Body of pancreas (tissue), 4 donors: ENCODE measurements around the gene TINAGL1.

ENCODE experiments used
- POLR2A ChIP-seq, 3 donors: fragments of 450-650 bp; IDR thresholded peaks; one replicate each; pipeline ENCODE4 v1.6.1; 2016; ENCODE audit warnings: antibody characterized with exemption in 3 of 3, mild to moderate bottlenecking in 2 of 3
- TF ChIP-seq, protein P1 (sequence below), 7 experiments: fragments of 450-650 bp in 4 of 7; fragments of 200-600 bp in 3 of 7; sonication (generic) in 3 of 7; IDR thresholded peaks; one replicate each; pipeline ENCODE4 v1.5.1; 2016 to 2019; ENCODE audit warnings: antibody characterized with exemption in 7 of 7

DNA sequence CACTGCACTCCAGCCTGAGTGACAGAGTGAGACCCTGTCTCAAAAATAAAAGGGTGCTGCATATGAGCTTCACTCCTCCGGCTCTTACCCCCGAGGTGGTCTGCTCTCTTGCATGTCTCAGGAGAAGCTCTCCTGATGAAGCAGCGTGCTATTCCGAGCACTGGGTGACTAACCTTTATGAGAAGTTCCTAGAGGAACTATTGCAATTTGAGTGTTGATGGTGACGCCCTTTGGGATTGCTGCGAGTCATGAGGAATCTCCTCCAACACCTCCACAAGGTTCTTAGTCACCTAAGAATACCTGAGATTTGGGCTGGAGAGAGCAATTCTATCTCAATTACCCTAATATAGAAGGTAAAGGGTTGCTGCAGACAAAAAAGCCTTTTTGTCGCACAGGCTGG lies 40.8 kb upstream of the TINAGL1 start:
- no peak for TF ChIP-seq POLR2A (IDR thresholded peaks at IDR 0.05)
- TF ChIP-seq, protein P1, sequence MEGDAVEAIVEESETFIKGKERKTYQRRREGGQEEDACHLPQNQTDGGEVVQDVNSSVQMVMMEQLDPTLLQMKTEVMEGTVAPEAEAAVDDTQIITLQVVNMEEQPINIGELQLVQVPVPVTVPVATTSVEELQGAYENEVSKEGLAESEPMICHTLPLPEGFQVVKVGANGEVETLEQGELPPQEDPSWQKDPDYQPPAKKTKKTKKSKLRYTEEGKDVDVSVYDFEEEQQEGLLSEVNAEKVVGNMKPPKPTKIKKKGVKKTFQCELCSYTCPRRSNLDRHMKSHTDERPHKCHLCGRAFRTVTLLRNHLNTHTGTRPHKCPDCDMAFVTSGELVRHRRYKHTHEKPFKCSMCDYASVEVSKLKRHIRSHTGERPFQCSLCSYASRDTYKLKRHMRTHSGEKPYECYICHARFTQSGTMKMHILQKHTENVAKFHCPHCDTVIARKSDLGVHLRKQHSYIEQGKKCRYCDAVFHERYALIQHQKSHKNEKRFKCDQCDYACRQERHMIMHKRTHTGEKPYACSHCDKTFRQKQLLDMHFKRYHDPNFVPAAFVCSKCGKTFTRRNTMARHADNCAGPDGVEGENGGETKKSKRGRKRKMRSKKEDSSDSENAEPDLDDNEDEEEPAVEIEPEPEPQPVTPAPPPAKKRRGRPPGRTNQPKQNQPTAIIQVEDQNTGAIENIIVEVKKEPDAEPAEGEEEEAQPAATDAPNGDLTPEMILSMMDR (IDR thresholded peaks at IDR 0.05), result no peak
